Muscle of arm (tissue), 14 donors: ENCODE results near the gene EZH1. TPM values are rescaled to one million over a fixed set of nuclear protein-coding genes. Genes with fewer than 3 reads are reported as not detected.

Experiments
- DNase-seq: peaks from one replicate; pipeline ENCODE4 v3.0.0-alpha.2; 2013
- long read RNA-seq, 11 donors: transcript quantifications; one replicate each; lab custom pipeline, GENCODE V29; 2026
- polyA plus RNA-seq, 12 donors: library from polyadenylated mRNA; unstranded; fragments of 120-200 nt; gene quantifications; one replicate each; pipeline ENCODE4 v1.2.1, GENCODE V29; 2013; ENCODE audit not compliant: insufficient read length in 12 of 12

The EZH1 gene
- 10 to 100 TPM in 11 of 12 donors, not detected in 1; 15.0 to 33.7 (median 22.3) TPM for polyA plus RNA-seq
- long read RNA-seq, donor 1, full-length matches to known transcripts: 2 of 2 reads
- long read RNA-seq, donor 1, partial matches to known transcripts: 0 of 2 reads
- long read RNA-seq, donor 1, other reads (novel, unspliced or antisense): 0 of 2 reads
- long read RNA-seq, donor 2, partial matches to known transcripts: 0 of 1 reads
- long read RNA-seq, donor 2, other reads (novel, unspliced or antisense): 0 of 1 reads
- long read RNA-seq, donor 3, partial matches to known transcripts: 0 of 1 reads
- long read RNA-seq, donor 3, other reads (novel, unspliced or antisense): 0 of 1 reads
- long read RNA-seq, donor 4: 0 reads
- long read RNA-seq, donor 5: 0 reads
- long read RNA-seq, donor 6, partial matches to known transcripts: 88 of 94 reads
- long read RNA-seq, donor 6, other reads (novel, unspliced or antisense): 5 of 94 reads
- long read RNA-seq, donor 7: 0 reads
- long read RNA-seq, donor 8, partial matches to known transcripts: 241 of 250 reads
- long read RNA-seq, donor 8, other reads (novel, unspliced or antisense): 6 of 250 reads
- long read RNA-seq, donor 9: 0 reads
- long read RNA-seq, donor 10: 0 reads
- long read RNA-seq, donor 11, partial matches to known transcripts: 0 of 1 reads
- long read RNA-seq, donor 11, other reads (novel, unspliced or antisense): 0 of 1 reads

DNA sequence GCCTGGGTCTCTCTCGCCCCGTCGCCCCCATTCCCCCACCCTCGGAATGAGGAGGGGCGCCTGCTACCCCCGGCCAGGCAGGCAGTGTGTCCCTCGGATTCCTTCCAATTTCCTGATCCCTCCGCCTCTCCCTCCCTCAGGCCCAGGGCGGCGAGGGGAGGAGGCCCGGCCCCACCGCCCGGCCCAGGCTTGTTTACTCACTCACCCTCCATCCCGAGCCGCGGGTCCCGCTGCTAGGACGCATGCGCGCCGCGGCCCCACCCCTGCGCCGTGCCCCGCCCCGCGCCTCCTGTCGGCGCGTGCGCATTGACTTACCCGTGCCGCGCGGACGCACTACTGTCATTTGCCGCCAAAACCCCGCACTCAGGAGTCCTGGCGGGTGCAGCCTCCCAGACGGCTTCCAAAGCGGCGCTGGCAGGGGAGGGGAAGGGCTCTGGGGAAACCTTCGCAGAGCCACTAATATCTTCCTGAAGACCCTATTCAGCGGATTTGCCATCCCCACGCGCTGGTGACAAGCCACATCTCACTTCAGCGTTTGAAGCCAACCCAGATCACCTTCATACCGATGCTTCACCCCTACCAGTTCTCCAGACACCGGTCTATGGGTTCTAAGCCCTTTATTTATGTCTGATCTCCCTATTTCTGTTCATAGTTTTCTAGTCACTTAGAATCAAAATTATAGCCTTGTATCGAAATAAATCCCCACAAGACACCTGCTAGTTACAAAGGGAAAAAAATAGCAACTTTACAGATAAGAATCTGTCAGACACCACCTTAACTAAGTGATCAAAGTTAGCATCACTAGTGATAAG lies at the start of gene EZH1:
Gene EZH1, minus strand, starts transcription at position 235 of the 812 bp plus-strand sequence. CDS start 16,099 bp downstream, outside the sequence.
- DNase-seq: peak; percentile 90

- no peak for DNase-seq
These were observed 47.7 kb upstream of the EZH1 start for GRCh38 chr17:42792545-42792944.

GRCh38 chr17:42791948-42792347 lies 47.1 kb upstream of the EZH1 start:
- no peak for DNase-seq

GRCh38 chr17:42787266-42787665 lies 42.4 kb upstream of the EZH1 start:
- no peak for DNase-seq

DNA sequence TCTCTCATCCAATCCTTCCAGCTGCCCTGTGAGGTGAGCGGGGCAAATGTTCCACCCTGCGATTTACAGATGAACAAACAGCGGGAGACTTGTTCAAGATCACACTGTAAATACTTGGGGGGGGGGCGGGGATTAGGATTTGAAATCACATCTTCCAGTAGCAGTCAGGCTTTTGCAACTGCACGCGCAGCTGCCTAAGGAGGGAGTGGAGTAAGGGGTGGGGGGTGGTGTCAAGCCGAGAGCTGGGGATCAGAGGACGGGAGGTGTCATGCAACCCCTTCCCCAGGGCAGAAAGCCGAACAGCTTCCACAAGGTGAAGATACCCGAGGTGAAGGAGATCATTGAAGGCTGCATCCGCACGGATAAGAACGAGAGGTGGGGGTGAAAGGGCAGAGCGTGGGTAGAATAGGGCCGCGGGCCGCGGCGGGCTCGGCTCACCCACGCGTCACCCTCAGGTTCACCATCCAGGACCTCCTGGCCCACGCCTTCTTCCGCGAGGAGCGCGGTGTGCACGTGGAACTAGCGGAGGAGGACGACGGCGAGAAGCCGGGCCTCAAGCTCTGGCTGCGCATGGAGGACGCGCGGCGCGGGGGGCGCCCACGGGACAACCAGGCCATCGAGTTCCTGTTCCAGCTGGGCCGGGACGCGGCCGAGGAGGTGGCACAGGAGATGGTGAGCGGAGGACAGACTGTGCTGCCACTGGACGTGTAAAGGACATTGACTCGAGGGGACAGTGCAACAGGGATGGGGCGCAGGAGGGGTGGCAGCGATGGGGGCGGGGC lies 40.2 kb upstream of the EZH1 start:
- DNase-seq: no peak

DNA sequence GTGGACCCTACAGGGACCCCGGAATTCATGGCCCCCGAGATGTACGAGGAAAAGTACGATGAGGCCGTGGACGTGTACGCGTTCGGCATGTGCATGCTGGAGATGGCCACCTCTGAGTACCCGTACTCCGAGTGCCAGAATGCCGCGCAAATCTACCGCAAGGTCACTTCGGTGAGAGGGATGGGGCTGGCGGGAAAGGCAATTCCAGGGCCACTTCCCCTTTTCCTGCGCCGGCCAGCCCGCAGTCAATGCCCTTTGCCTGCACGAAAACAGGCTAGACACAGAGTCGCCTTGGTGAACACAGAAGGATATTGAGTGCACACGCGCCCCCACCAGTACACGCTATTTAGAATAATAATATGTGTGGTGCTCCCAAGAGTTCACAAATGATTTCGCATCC lies 39.6 kb upstream of the EZH1 start:
- no peak for DNase-seq

- no peak for DNase-seq
These were observed 38.9 kb upstream of the EZH1 start for GRCh38 chr17:42783791-42784138.

- DNase-seq: no peak
These were observed 38.4 kb upstream of the EZH1 start for GRCh38 chr17:42783062-42783790.

- no peak for DNase-seq
These were observed 37.6 kb upstream of the EZH1 start for GRCh38 chr17:42782166-42783061.

DNA sequence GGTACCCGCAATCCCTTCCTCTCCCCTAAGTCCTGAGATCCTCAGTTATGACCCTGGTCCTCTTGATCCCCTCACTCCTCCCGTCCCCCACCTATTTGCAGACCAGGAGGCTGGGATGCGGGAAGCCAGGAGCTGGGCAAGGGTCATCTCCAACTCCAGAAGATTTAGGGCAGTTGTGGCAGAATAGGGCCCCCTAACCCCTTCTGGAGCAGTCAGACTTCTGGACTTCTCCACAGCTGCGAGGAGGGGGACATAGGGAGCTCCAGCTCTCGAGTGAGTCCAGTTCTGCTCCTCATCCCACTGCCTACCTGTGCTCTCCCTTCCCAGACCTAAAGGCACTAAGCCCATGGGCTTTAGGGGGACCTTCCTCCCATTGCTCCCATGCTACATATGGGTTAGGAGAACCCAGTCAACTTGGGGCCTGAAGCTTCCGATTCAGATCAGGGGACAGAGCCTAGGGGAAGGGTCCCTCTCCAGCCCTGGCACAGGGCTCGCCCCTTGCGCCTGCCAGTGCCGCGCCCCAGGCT lies 36.9 kb upstream of the EZH1 start:
- DNase-seq: no peak

- DNase-seq: no peak
These were observed 36.2 kb upstream of the EZH1 start for GRCh38 chr17:42780851-42781638.

DNA sequence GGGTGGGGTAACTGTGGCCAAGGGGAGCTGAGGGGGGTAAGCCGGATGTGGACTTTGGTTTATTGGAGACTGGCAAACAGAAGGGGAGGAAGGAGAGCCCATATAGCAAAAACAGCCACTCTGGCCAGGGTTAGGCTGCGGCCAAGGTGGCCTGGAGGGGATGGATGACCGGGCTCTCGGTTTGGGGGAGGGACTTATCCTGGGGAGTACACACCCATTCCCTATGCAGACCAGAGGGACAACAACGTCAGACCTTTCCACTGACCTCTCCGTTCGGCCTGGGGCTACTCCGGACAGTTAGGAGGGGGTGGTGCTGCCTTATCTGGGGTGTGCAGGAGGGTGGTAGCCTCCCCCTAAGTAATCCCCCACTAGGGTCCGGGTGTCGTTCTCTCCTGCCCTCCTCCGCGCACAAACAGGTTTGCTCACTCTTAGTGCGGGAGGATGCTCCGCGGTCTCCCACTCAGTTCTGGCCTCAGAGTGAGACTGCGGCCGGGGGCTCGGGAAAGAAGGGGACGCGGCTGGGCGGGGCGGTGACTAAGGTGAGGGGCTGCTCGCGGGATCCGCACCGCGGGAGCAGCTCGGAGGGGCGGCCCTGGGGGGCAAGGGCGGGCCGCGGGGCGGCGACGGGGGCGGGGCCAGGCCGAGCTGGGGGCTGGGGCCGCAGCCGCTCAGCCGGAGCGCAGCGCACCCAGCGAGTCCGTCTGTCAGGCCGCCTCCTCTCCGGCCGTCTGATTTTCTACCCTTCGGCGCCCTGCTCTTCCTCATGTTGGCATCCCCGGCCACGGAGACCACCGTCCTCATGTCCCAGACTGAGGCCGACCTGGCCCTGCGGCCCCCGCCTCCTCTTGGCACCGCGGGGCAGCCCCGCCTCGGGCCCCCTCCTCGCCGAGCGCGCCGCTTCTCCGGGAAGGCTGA lies 35.4 kb upstream of the EZH1 start, which contains the start of gene WNK4:
Gene WNK4, plus strand, starts transcription at position 675 of the 915 bp plus-strand sequence. Its CDS starts 89 bp downstream, at position 764.
- DNase-seq: no peak

DNA sequence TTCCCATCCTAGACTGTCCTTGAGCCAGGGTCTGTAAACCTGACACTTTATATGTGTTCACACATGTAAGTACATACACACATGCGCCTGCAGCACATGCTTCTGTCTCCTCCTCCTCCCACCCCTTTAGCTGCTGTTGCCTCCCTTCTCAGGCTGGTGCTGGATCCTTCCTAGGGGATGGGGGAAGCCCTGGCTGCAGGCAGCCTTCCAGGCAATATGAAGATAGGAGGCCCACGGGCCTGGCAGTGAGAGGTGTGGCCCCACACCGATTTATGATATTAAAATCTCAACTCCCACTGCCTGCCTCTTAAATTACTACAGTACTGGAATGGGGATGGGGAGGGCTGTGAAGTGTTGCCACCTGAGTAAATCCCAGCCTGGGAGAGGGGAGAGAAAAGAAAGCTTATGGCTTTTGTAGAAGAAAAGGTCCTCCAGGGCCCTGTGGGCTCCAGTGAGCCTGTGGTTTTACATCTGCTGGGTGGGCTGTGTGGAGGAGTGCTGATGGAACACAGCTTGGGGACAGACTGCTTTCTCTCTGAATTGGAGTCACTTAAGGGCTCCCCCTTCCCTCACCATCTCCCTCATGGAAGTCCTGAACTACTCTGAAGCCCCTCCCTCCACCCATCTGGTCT lies 34.6 kb upstream of the EZH1 start:
- no peak for DNase-seq

DNA sequence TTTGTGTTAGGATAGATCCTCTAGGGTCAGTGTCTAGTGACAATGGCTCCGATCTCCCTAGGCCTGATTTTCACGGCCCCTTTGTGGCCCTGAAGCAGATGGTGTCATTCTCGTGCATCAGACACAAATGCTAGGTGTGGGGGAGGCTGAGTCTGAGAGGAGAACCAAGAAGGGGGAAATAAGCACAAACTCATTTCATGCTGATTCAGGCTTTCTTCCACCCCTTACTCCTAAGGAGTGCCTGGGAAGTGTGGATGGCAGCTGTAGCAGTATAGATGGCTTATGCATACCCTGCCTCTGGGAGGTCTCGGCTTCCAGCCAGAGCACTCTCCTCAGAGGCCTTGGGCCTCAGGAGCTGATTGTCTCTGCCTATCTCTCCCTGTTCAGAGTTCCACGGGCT lies 33.7 kb upstream of the EZH1 start:
- no peak for DNase-seq

DNA sequence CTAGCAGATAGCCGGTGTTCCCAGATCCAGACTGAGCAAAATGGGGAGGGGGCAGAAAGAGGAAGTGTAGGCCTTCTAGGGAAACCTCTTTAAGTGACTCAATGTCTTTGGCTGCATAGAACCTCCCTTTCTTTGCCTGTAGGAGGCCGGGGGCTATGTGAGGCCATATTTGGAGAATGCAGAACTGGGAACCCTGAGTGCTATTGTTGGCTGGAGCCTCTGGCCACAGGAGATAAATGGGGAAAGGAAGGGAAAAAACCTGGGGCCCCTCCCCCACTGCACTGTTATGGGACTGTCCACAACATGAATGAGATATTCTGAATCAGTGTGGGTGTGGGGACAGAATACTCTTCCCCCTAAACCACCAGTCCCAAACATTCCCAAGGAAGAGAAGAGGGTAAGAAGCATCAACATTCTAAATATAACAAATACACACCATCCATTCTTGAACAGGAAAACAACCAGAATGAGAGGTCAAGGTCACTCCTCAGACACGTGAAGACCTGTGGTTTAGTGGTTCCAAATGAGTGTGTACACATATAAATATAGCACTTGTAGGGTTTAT lies 30.8 kb upstream of the EZH1 start:
- no peak for DNase-seq

DNA sequence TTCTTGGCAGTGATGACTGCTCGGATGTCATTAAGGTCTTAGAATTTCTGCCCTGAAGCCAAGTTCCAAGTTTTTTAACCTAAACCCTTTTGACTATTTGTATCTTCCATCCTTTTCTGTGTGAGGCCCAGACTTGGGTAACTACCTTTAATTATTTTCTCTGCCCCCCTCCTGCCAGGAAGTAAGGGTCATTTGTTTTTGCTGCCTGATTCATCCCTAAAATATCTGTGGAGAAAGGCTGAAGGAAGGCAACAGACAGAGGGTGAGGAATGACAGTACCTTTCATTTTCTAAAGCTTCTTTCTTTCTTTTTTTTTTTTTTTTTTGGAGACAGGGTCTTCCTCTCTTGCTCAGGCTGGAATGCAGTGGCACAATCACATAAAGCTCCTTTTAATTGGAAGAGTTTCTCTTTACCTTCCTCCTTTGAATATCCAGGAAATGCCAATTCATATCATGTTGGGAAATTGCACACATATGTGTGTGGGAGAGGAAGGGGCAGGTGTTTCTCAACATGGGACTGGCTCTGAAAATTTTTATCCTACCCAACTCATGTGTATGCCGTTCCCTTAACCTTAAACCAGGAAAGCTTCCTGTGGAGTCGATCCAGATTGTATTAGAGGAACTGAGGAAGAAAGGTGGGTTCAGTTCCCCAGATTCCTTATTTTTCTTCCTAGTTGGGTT lies 29.4 kb upstream of the EZH1 start:
- no peak for DNase-seq
